NCI-H2107 treated with DMSO at 0.1 percent for 48 hours (cell line): ENCODE results near the gene HEXIM2.
A peak's percentile ranks its signal among the peaks of the same experiment; 100 is the strongest.
"Not testable (repeated sequence)": the region's sequence is repeated elsewhere in the genome, so short reads cannot be mapped to it uniquely, and the experiment has no call there.

ENCODE experiments used
- DNase-seq: peaks from one replicate; lab custom pipeline; 2025; ENCODE audit not compliant: unreplicated experiment; lab: John Stamatoyannopoulos, UW

The HEXIM2 gene, protein sequence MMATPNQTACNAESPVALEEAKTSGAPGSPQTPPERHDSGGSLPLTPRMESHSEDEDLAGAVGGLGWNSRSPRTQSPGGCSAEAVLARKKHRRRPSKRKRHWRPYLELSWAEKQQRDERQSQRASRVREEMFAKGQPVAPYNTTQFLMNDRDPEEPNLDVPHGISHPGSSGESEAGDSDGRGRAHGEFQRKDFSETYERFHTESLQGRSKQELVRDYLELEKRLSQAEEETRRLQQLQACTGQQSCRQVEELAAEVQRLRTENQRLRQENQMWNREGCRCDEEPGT

DNA sequence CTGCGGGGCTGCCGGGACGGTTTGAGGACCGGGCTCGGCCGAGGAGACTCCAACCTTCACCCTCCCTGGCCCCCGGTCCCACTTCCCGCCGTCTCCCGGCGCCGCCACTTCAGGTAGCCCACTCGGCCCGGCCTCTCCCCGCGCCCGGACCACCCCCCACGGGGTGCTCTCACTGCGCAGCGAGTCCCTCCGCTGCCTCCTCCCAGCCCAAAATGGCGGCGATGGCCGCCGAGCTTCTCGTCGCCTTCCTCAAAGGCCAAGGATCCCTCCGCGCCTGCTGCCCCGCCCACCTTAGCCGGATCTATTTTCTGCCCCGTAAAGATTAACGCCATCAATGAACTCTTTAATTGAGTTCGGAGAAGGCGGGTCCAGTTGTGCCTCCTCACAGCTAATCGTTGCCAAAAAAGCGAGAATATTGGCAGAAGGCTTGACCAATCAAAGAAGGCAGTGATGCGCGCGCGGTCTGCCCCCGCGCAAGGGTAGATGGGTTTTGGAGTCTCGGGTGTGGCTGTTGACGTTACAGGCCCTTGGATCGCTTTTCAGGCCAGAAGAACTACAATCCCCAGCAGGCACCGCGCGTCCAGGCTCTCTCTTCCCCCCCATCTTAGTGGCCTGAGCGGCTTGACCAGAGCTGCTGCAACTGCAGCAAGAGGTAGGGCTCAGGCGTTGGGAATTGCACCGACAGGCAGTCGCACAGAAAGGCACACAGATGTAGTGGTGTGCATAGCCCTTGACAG is at the start of gene HEXIM2:
HEXIM2 (plus strand) TSS at position 588 of the 737 bp plus-strand sequence. CDS start 919 bp downstream, outside the sequence.
- peak; percentile 99 for DNase-seq

- DNase-seq: no peak
These were observed 48.9 kb upstream of the HEXIM2 start for GRCh38 chr17:45112559-45113423.

DNA sequence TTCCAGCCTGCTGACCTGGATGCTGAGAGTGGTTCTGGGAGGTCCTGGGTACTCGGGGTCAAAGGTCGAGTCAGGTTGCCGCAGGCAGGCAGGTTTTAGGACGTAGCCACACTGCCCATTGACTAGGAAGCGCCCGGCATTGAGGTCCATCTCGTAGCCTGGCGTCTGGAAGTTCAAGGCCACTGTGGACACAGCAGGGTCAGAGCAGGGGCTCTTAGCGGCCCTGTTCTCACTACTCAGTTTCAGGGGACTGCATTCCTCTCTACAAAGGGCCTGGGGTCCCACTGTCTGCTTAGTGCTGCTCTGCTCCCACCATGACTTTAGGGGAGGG is 48.3 kb upstream of the HEXIM2 start:
- DNase-seq: no peak

- no peak for DNase-seq
These were observed 47.4 kb upstream of the HEXIM2 start for GRCh38 chr17:45114117-45114932.

DNA sequence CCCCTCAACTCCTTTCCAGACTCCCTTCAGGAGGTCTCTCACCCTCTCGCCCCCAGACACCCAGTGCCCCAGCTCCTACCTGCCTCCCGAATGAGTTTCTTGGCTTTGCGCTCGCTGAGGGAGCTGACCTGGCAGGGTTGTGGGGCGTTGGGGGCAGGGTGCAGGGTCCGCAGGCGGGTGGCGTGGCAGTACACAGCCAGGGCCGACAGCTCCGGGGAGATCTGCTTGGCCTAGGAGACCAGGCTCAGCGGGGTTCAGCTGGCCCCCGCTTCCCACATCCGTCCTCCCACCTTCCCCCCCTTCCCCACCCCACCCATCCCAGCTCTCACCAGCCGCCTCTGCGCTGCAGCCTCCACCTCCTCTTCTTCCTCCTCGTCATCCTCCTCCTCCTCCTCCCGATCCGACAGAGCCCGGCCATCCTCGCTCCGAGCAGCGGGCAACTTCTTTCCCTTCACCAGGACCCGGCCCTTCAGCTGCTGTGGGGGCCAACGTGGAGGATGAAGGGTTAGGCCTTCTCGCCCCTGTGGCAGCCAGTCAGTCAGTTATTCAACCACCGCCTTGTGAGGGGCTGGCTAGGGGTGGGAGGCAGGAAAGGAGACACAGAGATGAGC is 46.6 kb upstream of the HEXIM2 start:
- no peak for DNase-seq

DNA sequence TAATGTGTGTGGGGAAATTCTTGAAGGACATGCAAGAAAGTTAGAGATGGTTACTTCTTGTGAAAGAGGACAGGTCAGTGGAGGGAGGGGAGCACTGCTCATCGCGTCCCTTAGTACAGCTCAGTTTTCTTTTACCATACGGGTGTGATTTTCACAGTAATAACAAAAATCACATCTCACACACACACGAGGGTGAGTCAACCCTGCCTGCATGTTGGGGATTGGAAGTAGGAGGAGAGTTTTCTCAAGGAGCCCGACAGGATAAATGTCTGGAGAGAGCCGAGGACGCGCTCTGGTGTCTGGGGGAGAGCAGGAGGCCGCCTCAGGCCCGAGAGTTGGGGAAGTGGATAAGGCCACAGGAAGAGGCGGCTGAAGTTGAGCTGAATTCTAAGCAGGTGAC is 45.8 kb upstream of the HEXIM2 start:
- DNase-seq: no peak

DNA sequence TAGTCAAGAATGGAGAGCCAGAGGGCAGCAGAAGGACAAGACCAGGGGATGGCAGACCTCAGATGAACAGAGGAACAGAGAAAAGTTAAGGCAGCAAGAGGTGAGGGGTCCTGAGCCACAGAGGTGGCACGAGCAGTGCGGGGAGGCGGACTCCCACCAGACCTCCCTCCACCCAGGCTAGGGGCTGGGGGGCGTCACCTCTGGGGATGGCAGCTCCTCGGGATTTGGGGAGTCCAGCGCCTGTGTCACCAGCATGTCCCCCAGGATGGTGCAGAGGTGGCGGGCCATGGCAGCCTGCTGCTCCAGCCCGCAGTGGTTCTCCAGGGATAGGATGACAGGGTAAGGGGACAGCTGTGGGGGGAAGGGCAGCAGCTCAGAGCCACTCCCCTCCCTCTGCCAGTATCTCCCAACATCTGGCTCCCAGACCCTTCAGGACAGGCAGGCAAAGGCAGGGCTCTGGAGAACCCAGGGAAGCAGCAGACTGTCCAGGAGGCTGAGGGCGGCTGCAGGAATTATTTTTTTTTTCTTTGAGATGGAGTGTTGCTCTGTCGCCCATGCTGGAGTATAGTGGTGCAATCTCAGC is 45.1 kb upstream of the HEXIM2 start:
- DNase-seq: no peak

- no peak for DNase-seq
These were observed 44.3 kb upstream of the HEXIM2 start for GRCh38 chr17:45117334-45117733.

DNA sequence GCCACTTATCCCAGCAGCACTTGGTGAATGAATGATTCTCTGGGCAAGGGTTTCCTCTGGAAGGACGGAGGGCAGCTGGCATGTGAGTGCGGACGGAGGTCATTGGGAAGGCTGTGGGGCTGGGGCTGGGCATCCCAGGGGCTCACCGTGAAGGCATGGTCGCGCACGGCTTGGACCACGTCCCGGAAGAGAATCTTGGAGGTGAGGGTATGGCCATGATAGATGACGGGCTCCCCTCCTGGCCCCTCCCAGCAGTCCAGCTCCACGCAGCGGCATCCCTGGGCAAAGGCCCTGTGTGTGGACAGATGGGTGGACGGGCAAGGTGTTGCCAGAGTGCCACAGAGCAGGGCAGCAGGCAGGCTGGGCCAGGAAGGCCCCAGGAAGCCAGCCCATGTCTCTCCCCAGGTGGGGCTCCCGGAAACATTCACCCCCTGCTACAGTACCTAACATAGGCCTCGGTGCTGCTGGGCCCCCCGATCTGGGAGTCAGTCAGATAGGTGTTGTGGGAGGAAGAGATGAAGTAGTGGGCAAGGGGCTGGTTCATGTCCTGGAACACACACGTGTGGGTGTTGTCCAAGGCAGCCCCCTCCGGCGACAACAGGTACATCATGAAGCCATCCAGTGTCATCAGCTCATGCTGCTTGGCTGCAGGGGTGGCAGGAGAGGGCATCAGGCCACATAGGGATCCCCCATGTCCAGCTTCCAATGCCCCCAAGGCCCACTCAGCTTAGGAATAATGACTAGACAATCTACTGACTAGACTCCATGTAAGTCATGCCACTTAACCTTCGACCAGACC is 43.6 kb upstream of the HEXIM2 start:
- DNase-seq: no peak

DNA sequence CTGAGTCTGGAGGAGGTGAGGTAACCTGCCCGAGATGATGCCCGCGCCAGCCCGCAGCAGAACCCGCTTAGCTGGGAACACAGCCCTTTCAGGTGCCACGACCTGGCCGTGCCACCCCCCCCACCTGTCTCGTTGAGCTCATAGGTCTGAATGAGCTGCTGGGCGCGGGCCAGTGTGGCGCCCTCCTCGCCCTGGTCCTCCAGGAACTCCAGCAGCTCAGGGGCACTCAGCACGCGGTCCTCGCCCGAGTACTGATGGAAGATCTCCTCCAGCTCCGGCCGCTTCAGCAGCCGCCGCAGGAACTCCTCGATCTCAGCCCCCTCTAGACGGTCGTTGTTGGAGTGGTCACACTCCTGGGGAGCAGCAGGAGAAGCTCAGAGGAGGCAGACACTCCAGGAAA is 43.0 kb upstream of the HEXIM2 start:
- DNase-seq: no peak

DNA sequence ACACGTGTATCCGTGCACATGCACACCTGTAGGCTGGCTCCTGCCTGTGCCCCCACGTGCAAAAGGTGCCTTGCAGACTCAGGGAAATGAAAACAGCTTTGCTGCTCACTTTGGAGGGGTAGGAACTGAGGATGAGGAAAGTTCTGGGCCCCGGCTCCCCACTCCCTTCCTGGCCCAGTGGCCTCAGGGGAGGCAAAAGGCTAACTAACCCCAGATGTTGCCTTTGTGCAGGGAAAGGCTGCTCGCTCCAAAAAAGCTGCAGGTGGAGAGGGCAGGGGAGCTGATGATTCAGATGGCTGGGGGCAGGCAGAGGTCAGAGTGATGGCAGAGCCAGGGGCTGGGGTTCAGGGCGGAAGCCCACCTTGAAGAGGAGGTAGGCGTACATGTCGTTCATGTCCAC is 41.7 kb upstream of the HEXIM2 start:
- DNase-seq: no peak

DNA sequence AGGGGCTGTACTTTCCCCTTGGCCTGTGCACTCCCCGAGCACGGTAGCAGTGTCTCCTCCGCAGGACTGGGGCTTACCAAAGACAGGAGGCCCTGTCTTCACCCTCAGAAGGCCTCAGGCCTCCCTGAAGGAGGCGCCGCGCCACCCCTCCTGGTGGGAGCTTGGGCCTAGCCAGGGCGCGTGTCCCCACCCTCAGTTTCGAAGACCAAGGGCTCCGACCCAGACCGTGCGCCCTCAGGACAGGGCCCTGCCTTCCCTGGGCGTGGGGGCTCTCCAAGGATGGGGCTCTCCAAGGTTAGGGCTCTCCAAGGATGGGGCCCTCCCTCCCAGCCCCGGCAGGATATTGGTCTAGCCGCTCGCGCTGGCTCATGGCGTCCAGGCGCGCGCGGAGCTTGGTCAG is 41.1 kb upstream of the HEXIM2 start:
- no peak for DNase-seq

DNA sequence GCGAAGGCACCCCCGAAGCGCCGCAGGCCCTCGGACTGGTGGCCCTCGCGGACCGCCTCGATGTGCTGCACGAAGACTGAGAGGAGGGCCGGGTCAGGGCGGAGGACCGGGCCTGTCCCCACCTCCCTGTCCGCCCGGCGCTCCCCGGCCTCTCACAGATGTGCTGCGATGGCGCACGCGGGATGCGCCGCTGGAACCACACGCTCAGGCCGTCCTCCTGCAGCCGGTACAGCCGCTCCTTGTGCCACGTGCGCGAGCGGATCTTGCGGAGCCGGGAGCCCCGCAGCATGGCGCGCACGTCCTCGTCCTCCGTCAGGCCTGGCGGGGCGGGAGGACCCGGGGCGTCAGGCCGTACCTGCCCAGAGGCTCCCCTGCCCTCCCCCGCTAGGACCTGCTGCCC is 40.6 kb upstream of the HEXIM2 start:
- no peak for DNase-seq

DNA sequence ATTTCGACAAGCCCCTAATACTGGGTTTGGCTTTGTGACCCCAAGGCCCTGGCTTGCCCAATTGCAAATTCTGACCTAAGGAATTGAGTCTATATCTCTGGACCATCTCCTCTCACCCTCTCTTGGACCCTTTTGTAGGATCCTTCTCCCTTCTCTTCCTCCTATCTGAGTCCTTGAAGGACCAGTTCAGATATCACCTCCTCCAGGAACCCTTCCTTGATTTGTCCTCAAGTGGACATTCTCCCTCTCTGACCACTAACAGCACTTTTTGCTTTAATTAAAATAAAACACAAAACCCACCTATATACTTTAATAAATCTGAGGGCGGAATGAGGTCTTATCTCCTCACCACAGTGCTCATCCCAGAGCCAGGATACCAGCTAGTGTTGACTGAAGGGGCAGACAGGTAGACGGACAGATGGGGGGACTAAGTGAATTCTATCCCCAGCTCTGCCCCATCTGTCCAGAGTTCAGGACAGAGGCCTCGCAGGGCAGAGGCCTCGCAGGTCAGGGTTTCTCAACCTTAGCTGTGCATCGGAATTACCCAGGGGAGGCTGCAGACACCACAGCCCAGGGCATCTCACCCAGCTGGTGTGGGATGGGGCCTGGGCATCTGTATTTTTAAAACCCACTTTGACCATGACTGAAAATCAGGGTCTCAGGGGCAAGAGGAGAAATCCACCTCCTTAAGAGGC is 38.5 kb upstream of the HEXIM2 start:
- DNase-seq: no peak

- DNase-seq: no peak
These were observed 37.5 kb upstream of the HEXIM2 start for GRCh38 chr17:45123930-45124796.

- DNase-seq: not testable (repeated sequence)
These were observed 36.9 kb upstream of the HEXIM2 start for GRCh38 chr17:45124797-45125122.

DNA sequence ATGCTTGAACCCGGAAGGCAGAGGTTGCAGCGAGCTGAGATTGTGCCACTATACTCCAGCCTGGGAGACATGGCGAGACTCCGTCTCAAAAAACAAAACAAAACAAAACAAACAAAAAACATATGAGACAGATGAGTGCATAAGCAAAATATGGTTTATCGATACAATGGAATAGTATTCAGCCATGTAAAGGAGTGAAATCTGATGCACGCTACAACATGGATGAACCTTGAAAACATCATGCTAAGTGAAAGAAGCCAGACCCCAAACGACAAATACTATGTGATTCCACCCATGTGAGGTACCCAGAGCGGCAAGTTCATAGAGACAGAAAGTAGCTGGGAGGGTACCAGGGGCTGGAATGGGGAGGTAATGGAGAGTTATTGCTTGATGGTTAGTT is 36.2 kb upstream of the HEXIM2 start:
- DNase-seq: no peak

DNA sequence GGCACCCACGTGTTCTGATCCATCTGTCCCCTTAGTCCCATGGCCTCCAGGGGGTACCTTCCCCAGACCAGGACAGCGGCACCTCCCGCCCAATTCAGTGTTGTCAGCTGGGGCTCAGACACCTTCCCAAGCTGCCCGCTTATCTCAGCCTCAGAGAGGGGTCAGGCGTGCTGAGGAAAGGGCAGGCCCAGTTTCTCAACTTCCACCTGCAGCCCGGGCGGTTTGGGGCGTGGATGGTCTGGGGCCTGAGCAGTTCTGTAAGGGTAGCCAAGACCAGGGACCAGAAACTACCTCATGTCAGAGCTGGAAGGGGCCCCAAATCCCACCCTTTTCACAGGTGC is 34.5 kb upstream of the HEXIM2 start:
- DNase-seq: no peak
